Measurements from ENCODE around the gene TKFC.

- TF ChIP-seq POLR2A (IDR thresholded peaks at IDR 0.05; ENCODE audit: low read length) (no peak), GATA1 (IDR thresholded peaks at IDR 0.05; ENCODE audit: low read depth, low read length) (no peak)
Observed at GRCh38 chr11:61362542-61362875, 29.5 kb downstream of the TKFC start.

All from erythroblast (primary cell).